T-helper 22 cell (primary cell): ENCODE results near the gene AARSD1.
"Not testable (repeated sequence)": the region's sequence is repeated elsewhere in the genome, so short reads cannot be mapped to it uniquely, and the experiment has no call there.

Source experiments
- DNase-seq: peaks from one replicate; pipeline ENCODE4 v3.0.0-alpha.2; 2020; ENCODE audit warnings: low read depth

The AARSD1 gene

GRCh38 chr17:42920106-42920900 is 44.0 kb downstream of the AARSD1 start:
- no peak for DNase-seq

GRCh38 chr17:42919522-42920077 is 44.7 kb downstream of the AARSD1 start:
- not testable (repeated sequence) for DNase-seq

GRCh38 chr17:42918902-42919521 is 45.2 kb downstream of the AARSD1 start:
- DNase-seq: no peak

- DNase-seq: no peak
These were observed 47.0 kb downstream of the AARSD1 start for GRCh38 chr17:42917236-42917603.

- DNase-seq: not testable (repeated sequence)
These were observed 47.6 kb downstream of the AARSD1 start for GRCh38 chr17:42916388-42917235.

- not testable (repeated sequence) for DNase-seq
These were observed 49.0 kb downstream of the AARSD1 start for GRCh38 chr17:42915288-42915687.

GRCh38 chr17:42913981-42914617 is 50.2 kb downstream of the AARSD1 start:
- no peak for DNase-seq

GRCh38 chr17:42913522-42913921 is 50.7 kb downstream of the AARSD1 start:
- no peak for DNase-seq

GRCh38 chr17:42908872-42909700 is 55.2 kb downstream of the AARSD1 start:
- no peak for DNase-seq

- DNase-seq: no peak
These were observed 57.3 kb downstream of the AARSD1 start for GRCh38 chr17:42906772-42907446.

- no peak for DNase-seq
These were observed 60.2 kb downstream of the AARSD1 start for GRCh38 chr17:42904110-42904469.

GRCh38 chr17:42901535-42902229 is 62.6 kb downstream of the AARSD1 start:
- DNase-seq: no peak
